CD4-positive, alpha-beta T cell treated with Interleukin-6 for 4 hours (primary cell): Measurements from ENCODE around the gene ZNF771.
A peak's percentile ranks its signal among the peaks of the same experiment; 100 is the strongest.
"Not testable (repeated sequence)": the region's sequence is repeated elsewhere in the genome, so short reads cannot be mapped to it uniquely, and the experiment has no call there.

Experiments
- DNase-seq: peaks from one replicate; pipeline ENCODE4 v3.0.0-alpha.2; 2020; ENCODE audit warnings: mixed read lengths

Gene ZNF771

GRCh38 chr16:30376461-30376902, 30.9 kb upstream of the ZNF771 start:
- DNase-seq: no peak

- no peak for DNase-seq
Observed at GRCh38 chr16:30377050-30377811, 30.2 kb upstream of the ZNF771 start.

GRCh38 chr16:30377812-30378235, 29.6 kb upstream of the ZNF771 start:
- peak; percentile 94 for DNase-seq

GRCh38 chr16:30378236-30379157, 28.9 kb upstream of the ZNF771 start:
- DNase-seq: peak; percentile 99

GRCh38 chr16:30379158-30379783, 28.1 kb upstream of the ZNF771 start:
- DNase-seq: no peak

- DNase-seq: no peak
Observed at GRCh38 chr16:30380072-30380802, 27.2 kb upstream of the ZNF771 start.

- no peak for DNase-seq
Observed at GRCh38 chr16:30380803-30381208, 26.6 kb upstream of the ZNF771 start.

- DNase-seq: peak; percentile 57
Observed at GRCh38 chr16:30381291-30382041, 25.9 kb upstream of the ZNF771 start.

GRCh38 chr16:30382111-30382881, 25.1 kb upstream of the ZNF771 start, which contains the start of gene SEPTIN1:
TSS of gene SEPTIN1 (minus strand) at chr16:30382561. CDS start at chr16:30382542, 19 bp downstream.
- DNase-seq: peak; percentile 86

GRCh38 chr16:30383521-30383920, 23.9 kb upstream of the ZNF771 start:
- no peak for DNase-seq

- DNase-seq: no peak
Observed at GRCh38 chr16:30394592-30395154, 12.7 kb upstream of the ZNF771 start.

GRCh38 chr16:30395155-30395991, 12.0 kb upstream of the ZNF771 start, which contains the start of gene ZNF48:
TSS of gene ZNF48 (plus strand) at chr16:30395420. CDS start at chr16:30395795, 375 bp downstream.
- peak; percentile 70 for DNase-seq

- DNase-seq: no peak
Observed at GRCh38 chr16:30395992-30396585, 11.3 kb upstream of the ZNF771 start.

- DNase-seq: not testable (repeated sequence)
Observed at GRCh38 chr16:30396627-30397026, 10.8 kb upstream of the ZNF771 start.

- no peak for DNase-seq
Observed at GRCh38 chr16:30397056-30397455, 10.3 kb upstream of the ZNF771 start.

GRCh38 chr16:30397776-30398660, 9.4 kb upstream of the ZNF771 start:
- no peak for DNase-seq

GRCh38 chr16:30398661-30399434, 8.6 kb upstream of the ZNF771 start:
- no peak for DNase-seq
